ENCODE measurements around the gene STEEP1. TPM values are rescaled to one million over a fixed set of nuclear protein-coding genes. Genes with fewer than 3 reads are reported as not detected.
"Not testable (repeated sequence)": the region's sequence is repeated elsewhere in the genome, so short reads cannot be mapped to it uniquely, and the experiment has no call there.

STEEP1 gene
- total RNA-seq, 1 donor from 2014 or later: 22.2 TPM

DNA sequence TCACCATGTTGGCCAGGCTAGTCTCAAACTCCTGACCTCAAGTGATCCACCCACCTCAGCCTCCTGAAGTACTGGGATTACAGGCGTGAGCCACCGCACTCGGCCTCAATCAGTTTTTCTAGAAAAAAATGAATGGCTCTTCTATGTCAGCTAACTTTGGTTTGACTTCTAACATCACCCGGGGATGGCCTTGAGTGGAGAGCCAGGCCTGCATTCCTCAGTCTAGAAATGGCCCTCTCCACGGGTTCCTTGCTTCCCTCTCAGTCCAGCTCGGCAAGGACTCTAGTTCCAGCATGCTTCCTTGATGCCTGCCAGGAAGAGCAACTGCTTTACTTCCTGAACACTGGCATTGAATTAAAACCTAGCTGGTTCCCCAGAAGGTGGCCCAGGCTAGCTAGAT, 58.0 kb downstream of the STEEP1 start:
- no peak overlapping the region for H3K4me3 ChIP-seq
- no peaks in the 10 kb centered on the region for H3K36me3 ChIP-seq
- H3K9me3 ChIP-seq: no peaks in the 10 kb centered on the region
- H3K27ac ChIP-seq: peak overlapping the region; percentile 39 to 68
- peak in 1 of 2 donors; percentile 49 for DNase-seq (ENCODE audit: low spot score in 2 of 2)
- TF ChIP-seq, protein P1, sequence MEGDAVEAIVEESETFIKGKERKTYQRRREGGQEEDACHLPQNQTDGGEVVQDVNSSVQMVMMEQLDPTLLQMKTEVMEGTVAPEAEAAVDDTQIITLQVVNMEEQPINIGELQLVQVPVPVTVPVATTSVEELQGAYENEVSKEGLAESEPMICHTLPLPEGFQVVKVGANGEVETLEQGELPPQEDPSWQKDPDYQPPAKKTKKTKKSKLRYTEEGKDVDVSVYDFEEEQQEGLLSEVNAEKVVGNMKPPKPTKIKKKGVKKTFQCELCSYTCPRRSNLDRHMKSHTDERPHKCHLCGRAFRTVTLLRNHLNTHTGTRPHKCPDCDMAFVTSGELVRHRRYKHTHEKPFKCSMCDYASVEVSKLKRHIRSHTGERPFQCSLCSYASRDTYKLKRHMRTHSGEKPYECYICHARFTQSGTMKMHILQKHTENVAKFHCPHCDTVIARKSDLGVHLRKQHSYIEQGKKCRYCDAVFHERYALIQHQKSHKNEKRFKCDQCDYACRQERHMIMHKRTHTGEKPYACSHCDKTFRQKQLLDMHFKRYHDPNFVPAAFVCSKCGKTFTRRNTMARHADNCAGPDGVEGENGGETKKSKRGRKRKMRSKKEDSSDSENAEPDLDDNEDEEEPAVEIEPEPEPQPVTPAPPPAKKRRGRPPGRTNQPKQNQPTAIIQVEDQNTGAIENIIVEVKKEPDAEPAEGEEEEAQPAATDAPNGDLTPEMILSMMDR (IDR thresholded peaks at IDR 0.05): no peak
- no peaks in the 10 kb centered on the region for H3K27me3 ChIP-seq
- intact Hi-C loops (cut with DNase I): no loop called here
- H3K4me1 ChIP-seq: peaks cover 0 to 10% of the 10 kb centered on the region in 2 donors

DNA sequence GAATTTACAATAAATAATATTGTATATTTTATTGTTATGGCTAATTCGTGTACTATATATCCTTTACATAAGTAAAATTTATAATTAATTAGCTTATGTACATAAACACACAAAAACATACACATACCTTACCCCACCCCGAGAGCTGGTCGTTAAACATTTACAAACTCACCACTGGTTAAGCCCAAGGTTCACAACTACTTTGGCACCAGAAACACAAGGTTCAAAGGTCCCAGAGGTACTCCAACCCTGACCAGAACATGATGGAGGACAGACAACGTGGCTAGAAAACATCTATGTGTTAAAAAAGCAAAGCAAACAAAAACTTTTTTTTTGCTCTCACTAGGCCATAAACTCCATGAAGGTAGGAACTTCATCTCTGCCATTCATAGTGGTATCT, 59.3 kb downstream of the STEEP1 start:
- TF ChIP-seq, protein P1 (IDR thresholded peaks at IDR 0.05): no peak
- no peak overlapping the region for H3K4me3 ChIP-seq
- no peaks in the 10 kb centered on the region for H3K36me3 ChIP-seq
- no peaks in the 10 kb centered on the region for H3K9me3 ChIP-seq
- H3K27me3 ChIP-seq: no peaks in the 10 kb centered on the region
- H3K27ac ChIP-seq: no peak overlapping the region
- intact Hi-C loops (cut with DNase I): no loop called here
- H3K4me1 ChIP-seq: peaks cover 0 to 11% of the 10 kb centered on the region in 2 donors
- DNase-seq (ENCODE audit: low spot score in 2 of 2): no peak

DNA sequence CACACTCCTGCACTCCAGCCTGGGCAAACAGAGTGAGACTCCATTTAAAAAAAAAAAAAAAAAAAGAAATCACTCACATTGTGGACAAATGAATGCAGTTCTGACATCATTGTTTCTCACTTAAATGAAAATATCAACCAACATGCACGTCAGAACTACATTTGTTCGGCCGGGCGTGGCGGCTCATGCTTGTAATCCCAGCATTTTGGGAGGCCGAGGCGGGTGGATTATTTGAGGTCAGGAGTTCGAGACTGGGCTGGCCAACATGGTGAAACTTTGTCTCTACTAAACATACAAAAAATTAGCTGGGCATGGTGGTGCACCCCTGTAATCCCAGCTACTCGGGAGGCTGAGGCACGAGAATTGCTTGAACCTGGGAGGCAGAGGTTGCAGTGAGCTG, 60.1 kb downstream of the STEEP1 start:
- intact Hi-C loops (cut with DNase I); H3K4me3 ChIP-seq; H3K27me3 ChIP-seq; H3K27ac ChIP-seq; H3K36me3 ChIP-seq; H3K9me3 ChIP-seq: not testable (repeated sequence)
- H3K4me1 ChIP-seq: peaks cover 0 to 11% of the 10 kb centered on the region in 2 donors
- DNase-seq (ENCODE audit: low spot score in 2 of 2): peak in 1 of 2 donors; percentile 51

DNA sequence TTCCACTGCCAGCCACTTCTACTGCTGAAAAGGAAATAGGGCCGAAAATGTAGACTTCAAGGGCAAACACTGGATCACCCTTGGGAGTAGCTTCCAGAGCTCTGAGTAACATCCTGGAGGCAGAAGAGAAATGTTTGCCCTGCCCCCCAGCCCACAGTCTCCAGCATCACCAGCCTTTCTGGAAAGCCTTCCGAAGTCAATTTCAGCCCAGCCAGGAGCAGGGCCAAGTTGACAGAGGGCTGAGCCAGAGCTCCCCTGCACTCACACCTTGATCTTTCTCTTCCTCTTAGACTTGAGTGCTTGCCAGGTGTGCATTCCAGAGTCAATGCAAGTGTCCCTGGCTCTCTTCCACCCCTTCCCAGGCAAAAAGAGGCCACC, 61.7 kb downstream of the STEEP1 start:
- TF ChIP-seq, protein P1 (IDR thresholded peaks at IDR 0.05): no peak
- Histone ChIP-seq H3K27me3 (no peaks in the 10 kb centered on the region), H3K36me3 (no peaks in the 10 kb centered on the region), H3K27ac (peak overlapping the region; percentile 79 to 90), H3K9me3 (no peaks in the 10 kb centered on the region), H3K4me1 (peaks cover 0 to 11% of the 10 kb centered on the region in 2 donors), H3K4me3 (no peak overlapping the region)
- peak in 1 of 2 donors; percentile 89 for DNase-seq (ENCODE audit: low spot score in 2 of 2)
- intact Hi-C loops (cut with DNase I): loop anchor here (2.0 to 5.0 kb wide), 2 partner anchors 35 to 266 kb away; partner anchors contain the start of genes PGRMC1 and SLC25A5

DNA sequence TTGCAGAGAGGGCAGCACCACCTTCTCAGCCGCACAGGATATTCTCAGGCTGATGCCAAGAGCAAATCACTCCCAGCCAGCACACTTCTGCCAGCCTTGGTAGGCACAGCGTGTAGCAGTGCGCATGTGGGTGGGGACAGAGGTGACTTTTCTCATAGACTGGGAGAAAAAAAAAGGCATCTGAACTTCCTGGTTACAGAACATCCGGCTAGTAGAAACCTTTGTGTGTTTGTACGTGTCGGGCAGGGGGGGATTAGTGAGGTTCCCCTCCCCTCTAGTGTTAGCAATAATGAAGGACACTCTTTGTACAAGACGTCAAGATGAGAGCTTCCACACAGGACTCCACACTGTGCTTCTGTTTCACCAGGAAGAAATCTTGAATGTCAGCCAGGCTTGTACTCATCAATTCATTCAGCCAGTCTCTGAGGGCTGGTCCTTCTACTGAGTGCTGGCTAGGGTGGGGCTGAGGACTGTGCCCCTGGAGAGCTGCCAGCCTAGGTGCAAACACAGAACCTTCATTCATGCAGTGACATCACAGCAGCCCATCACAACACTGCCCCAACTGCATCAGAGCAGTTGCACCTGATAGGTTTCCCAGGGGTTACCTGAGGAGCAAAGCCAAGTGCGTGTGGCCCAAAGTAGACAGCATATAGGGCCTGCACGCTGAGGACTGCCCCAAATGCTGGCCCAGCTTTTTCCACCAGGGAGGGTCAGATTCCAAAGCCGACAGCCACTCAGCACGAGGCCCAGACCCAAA, 62.3 kb downstream of the STEEP1 start:
- H3K27ac ChIP-seq: peak overlapping the region; percentile 67 to 90
- no peaks in the 10 kb centered on the region for H3K27me3 ChIP-seq
- no peak overlapping the region for H3K4me3 ChIP-seq
- intact Hi-C loops (cut with DNase I): loop anchor here (2.0 to 5.0 kb wide), 2 partner anchors 34 to 266 kb away; partner anchors contain the start of genes PGRMC1 and SLC25A5
- no peaks in the 10 kb centered on the region for H3K9me3 ChIP-seq
- no peaks in the 10 kb centered on the region for H3K36me3 ChIP-seq
- no peak for DNase-seq (ENCODE audit: low spot score in 2 of 2)
- H3K4me1 ChIP-seq: peaks cover 0 to 11% of the 10 kb centered on the region in 2 donors
- TF ChIP-seq, protein P1 (IDR thresholded peaks at IDR 0.05): no peak

DNA sequence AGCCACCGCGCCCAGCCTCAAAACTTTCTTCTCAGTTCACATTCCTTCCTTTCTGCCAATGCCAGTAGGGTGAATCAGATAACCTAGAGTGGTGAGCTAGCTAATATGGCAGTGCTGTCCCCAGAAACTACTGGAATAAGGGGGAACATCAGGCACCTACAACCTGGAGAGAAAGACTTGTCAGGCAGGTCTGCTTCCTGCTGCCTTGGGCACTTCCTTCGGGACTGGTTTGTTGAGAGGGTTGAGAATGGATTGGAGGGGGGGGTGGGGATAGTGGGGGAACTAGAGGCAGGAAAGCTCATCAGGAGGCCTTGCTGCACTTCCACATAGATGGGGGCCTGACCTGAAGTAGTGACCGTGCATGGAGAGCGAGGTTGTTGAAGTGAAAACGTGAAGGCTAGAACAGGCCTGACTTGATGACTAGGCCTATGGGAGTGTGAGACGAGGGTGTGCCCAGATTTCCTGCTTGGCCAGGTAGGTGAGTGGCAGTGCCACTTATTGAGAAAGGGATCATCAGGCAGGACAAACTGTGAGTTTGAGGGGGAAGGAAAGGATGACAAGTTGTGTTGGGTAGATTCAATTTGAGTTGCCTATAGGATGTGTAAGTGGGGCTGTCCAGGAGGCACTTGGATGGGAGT, 63.6 kb downstream of the STEEP1 start:
- Histone ChIP-seq H3K4me3 (no peak overlapping the region), H3K9me3 (no peaks in the 10 kb centered on the region), H3K36me3 (no peaks in the 10 kb centered on the region), H3K27ac (peak overlapping the region in 1 of 2 donors; percentile 90), H3K4me1 (peaks cover 0 to 11% of the 10 kb centered on the region in 2 donors), H3K27me3 (no peaks in the 10 kb centered on the region)
- no peak for DNase-seq (ENCODE audit: low spot score in 2 of 2)
- intact Hi-C loops (cut with DNase I): loop anchor here (2.0 to 5.0 kb wide), 2 partner anchors 33 to 264 kb away; partner anchors contain the start of genes PGRMC1 and SLC25A5
- TF ChIP-seq, protein P1 (IDR thresholded peaks at IDR 0.05): no peak

Measured in ascending aorta (tissue), 2 donors.